ENCODE measurements around the gene ZBTB7C. TPM values are rescaled to one million over a fixed set of nuclear protein-coding genes. Genes with fewer than 3 reads are reported as not detected.
A peak's percentile ranks its signal among the peaks of the same experiment; 100 is the strongest.

ZBTB7C gene
- total and polyA plus RNA-seq, 9 of the 15 experiments (the other 6 are each of a cell fraction or from before 2014, with no cell fraction given), result not detected

GRCh38 chr18:48412339-48412929, 3.3 kb upstream of the ZBTB7C start:
- peak; percentile 50 to 58 (median 53); a peak in 5 of 6 replicates for TF ChIP-seq CTCF (IDR thresholded peaks at IDR 0.05 in 2 of 3, conservative IDR thresholded peaks at IDR 0.05 in 1 of 3; ENCODE audit: insufficient read depth in 2 of 3, low read depth in 1 of 3, low read length in 3 of 3)
- peak; percentile 47 to 63; a peak in 3 of 4 replicates for TF ChIP-seq KDM1A (IDR thresholded peaks at IDR 0.05)
- peak; percentile 28 to 78; a peak in 3 of 4 replicates for TF ChIP-seq RCOR1 (IDR thresholded peaks at IDR 0.05; ENCODE audit: borderline replicate concordance in 1 of 2, low read depth in 2 of 2, low read length in 2 of 2)
- no peak for TF ChIP-seq ZNF780A (CRISPR knock-in tag; IDR thresholded peaks at IDR 0.05)
- TF ChIP-seq PHF21A (IDR thresholded peaks at IDR 0.05; ENCODE audit: borderline replicate concordance, low read depth), result peak; percentile 91
- no peak for TF ChIP-seq IRF9 (tag; IDR thresholded peaks at IDR 0.05)
- TF ChIP-seq ZBTB33 (CRISPR knock-in tag; IDR thresholded peaks at IDR 0.05), result no peak
- TF ChIP-seq KHSRP (IDR thresholded peaks at IDR 0.05), result no peak
- peak; percentile 52 for ATAC-seq
- intact Hi-C loops (cut with micrococcal nuclease), result no loop called here
- Histone ChIP-seq H3K27me3 (ENCODE audit: control insufficient read depth in 2 of 2, insufficient read depth in 2 of 2, low read length in 2 of 2) (peaks cover 0 to 20% of the 10 kb centered on the region in 2 experiments; a peak in 2 of 5 replicates), H3K36me3 (ENCODE audit: control insufficient read depth, insufficient read depth, low read length) (no peaks in the 10 kb centered on the region), H3K9me1 (ENCODE audit: control insufficient read depth, insufficient read depth, low read length) (no peaks in the 10 kb centered on the region), H2AFZ (ENCODE audit: low read depth, low read length) (no peak overlapping the region), H3K4me2 (ENCODE audit: insufficient read depth, low read length) (no peak overlapping the region), H3K4me3 (no peak overlapping the region), H3K9me3 (replicated peaks; ENCODE audit: control insufficient read depth, insufficient read depth, low read depth, low read length) (no peaks in the 10 kb centered on the region), H4K20me1 (replicated peaks; ENCODE audit: control insufficient read depth, insufficient read depth, low read length) (no peaks in the 10 kb centered on the region), H3K9ac (ENCODE audit: insufficient read depth in 1 of 2, low read depth in 2 of 2, low read length in 2 of 2) (no peak overlapping the region), H3K79me2 (ENCODE audit: control insufficient read depth, insufficient read depth, low read length) (no peaks in the 10 kb centered on the region), H3K4me1 (replicated peaks in 1 of 2; ENCODE audit: control insufficient read depth in 2 of 2, insufficient read depth in 2 of 2, low read length in 2 of 2) (peaks cover 0 to 19% of the 10 kb centered on the region in 2 experiments; a peak in 2 of 5 replicates), H3K27ac (ENCODE audit: extremely low read depth, low read depth, low read length) (no peak overlapping the region)
- DNase-seq (ENCODE audit: extremely low read depth in 1 of 4, low spot score in 3 of 4), result peak; percentile 27 to 46 (median 36)
- FAIRE-seq, result peak; percentile 29
- ChIA-PET CTCF (ENCODE audit: low intra/inter-chr PET ratio) (no interaction called here), POLR2A (no interaction called here)
- under 1% methylated on average over 7 of the region's 7 CpGs for WGBS (ENCODE audit: insufficient coverage, low coverage, missing lambda C conversion rate)
- BruUV-seq (replicated peaks), result no TSS peak
- in situ Hi-C loops (cut with MboI), result no loop called here

All from K562 (cell line).